Islet precursor cell (in vitro differentiated cells): Measurements from ENCODE around the gene ADAMTSL1.
"Not testable (repeated sequence)": the region's sequence is repeated elsewhere in the genome, so short reads cannot be mapped to it uniquely, and the experiment has no call there.

ENCODE experiments used
- DNase-seq: peaks from one replicate; pipeline ENCODE4 v3.0.0-alpha.2; 2018

The ADAMTSL1 gene

DNA sequence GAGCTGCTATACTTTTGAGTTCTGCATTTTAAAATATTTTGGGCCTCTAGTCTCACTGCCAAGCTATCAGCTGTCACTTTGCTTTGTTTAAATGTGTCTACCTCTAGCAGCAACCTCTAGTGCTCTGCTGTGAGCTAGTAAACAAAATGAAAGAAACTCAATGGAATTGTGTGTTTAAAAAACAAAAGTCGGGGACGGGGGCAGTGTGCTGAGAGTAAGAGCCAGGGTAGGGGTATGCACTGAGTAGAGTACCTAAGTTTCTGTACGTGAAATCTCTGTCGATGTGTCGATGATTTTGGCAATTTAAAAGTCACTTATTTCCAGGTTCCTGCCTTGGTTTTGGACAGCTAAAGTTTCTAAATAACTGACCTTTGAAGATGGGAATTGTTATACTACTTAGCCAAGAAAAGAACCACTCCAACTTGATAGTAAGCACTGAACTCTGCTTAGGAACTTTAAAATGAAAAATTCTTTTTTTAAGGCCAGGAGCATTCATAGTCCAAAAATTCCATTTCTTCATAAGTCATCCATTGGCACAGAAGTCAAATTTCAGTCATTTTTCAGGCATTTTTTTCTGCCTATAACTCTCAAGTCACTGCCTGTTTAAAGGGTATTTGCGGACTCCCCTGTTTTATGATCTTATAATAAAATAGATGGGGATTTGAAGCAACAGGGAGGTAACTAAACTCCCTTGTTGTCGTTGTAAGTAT, 447.6 kb downstream of the ADAMTSL1 start:
- DNase-seq = no peak

DNA sequence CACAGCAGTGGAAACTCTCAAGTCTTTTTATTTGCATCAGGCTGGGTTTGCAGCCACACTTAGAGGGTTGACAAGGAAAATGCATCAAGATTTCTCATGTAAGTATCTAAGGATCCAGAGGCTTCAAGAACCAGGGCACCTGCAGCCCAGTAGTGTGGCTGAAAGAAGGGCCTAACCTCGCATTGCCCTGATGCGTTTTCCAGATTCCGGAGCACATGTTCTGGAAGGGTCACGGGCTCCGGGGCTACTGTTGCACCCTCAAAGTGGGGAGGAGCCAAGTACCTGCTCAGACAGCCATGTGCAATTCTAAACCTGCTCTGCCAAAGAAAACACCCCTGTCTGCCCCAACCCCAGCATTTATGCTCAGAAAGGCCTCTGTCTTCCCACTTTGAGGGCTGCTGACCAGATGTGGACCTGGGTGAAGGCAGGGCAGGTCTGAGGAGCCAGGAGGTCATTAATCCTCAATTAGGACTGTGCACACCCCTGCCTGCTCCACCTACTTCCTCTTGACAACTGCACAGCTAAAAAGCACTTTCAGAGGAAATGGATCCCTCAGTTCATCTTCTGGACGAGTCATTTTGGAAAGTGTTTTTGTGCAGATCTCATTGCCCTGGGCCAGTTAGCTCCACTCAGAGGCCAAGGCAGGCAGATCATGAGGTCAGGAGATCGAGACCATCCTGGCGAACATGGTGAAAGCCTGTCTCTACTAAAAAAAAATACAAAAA, 448.4 kb downstream of the ADAMTSL1 start:
- peak; percentile 48 for DNase-seq

DNA sequence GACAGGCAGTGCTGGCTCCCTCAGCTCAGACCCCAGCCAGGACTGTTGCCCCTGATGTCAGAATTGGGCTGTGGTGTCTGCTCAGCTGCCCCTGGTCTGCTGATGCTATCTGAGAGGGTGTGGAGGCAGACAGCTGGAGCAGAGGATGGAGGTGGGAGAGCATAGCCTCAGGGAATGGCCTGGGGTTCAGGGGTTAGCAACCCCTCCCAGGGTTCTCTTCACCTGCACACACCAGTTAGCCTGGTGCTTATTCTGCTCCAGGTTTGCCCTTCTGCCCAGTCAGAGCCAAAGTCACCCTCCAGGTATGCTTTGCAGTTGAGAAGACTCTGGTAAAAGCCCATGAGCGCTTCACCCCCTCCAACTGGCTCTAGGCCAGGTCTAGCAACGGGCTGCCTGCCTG, 449.2 kb downstream of the ADAMTSL1 start:
- DNase-seq = no peak

DNA sequence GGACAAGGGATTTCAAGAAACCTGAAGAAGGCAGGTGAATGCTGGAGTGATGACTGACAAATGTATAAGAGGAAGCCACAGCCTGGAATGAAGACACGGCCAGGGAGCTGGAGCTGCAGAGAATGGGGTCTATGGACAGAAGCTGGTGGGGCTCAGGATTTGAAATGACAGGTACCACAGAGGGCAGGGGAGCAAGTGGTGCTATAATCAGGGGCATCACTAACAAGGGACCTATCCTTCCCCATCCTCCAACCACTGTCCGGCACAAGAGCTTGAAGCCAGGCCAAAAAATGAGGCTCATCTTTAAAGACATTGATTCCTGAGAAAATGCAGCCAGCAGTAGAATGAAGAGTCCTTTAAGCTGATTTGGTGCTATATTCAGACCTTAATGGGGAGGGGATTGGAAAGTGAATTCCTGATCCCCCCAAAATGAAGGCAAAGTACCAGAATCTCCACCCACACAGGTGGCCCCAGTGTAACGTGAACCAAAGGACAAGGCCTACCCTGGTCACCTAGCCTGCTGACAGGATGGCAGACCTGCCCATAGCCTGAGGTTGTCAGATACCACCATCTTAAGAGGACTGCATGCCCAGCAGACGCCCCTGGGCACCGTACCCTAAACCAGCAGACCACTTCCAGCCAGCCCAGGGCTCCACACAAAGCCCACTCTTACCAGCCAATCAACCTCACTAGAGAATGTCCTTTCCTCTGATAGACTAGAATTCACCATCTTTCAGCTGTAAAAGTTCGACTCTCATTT, 449.9 kb downstream of the ADAMTSL1 start:
- DNase-seq = no peak

DNA sequence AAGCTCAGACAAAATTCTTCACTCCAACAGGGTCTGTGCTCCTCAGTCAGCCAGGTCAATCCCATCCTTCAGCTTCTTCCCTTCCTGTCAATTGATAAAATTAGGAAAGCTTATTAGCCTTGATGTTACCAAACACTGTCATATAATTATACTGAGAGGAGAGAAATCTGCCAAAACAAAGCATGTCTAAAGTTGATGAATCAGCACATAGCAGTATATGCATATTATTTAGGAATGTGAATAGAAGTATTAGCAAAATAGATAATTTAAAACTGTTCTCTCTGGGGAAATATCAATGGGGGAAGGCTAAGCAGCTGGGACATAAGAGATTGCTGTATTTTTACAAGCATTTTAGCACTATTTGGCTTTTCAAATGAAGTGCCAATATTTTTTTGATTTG, 451.9 kb downstream of the ADAMTSL1 start:
- no peak for DNase-seq

DNA sequence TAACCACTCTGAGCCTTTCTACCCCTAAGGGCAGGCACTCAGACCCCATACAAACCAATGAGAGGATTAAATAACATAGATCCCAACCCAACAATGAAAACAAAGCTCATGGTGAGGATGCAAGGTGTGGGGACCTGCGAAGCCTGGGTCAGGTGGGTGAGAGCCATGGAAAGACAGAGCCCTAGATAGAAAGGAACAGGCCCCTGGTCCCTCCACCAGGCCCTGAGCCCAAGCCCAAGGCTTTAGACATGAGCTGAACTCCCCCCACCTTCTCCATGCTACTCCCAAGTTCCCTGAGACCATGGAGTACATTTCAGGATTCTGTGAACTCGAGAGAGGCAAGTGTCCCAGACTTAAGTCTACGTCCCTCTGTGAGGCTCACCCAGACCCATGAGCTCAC, 452.6 kb downstream of the ADAMTSL1 start:
- no peak for DNase-seq

DNA sequence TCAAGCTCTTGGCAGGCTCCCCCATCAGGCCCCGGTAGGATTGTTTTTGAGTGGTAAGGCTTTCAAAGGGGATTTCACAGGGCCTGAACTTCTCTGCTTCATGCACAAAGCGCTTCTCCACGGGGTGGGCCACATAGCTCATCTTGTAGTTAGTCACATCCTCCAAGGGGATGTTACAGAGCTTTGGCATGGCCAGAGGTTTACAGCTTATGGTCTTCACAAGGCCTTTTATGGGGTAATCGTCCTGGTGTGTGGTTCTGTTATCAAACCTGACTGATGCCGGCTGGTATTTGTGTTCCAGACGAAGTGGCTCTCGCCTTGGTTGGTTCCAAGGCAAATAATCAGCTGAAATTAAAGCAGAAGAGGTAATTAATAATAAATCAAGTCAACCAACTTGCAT, 454.8 kb downstream of the ADAMTSL1 start:
- DNase-seq = no peak

DNA sequence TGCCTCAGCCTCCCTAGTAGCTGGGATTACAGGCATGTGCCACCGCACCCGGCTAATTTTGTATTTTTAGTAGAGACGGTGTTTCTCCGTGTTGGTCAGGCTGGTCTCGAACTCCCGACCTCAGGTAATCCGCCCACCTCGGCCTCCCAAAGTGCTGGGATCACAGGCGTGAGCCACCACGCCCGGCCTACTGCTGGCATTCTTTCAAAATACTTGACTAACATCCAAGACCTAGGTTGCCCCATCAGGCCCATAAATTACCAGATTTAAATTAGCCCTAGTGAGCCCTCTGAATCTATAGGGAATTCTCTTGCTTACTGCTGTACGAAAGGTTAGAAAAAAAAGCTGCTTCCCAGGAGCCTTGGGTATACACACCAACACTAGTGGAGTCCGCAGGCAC, 456.7 kb downstream of the ADAMTSL1 start:
- not testable (repeated sequence) for DNase-seq

DNA sequence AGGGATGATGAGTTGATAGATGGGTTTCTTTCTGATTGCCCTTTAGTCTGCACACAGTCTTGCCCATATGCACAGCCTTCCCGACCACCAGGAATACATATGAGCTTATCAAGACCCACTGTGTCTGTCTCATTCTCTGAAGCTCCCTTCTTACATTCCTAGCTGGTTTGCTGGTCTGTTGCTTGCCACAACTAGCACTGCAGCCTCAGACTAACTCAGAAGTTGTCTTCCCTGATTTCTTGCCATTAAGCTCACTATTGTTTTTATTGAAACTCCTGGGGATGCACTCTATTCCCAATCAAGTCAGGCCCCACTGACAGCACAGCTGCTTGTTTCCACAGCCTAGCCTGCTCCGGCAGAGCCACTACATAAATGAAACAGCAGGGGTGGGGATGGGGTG, 461.6 kb downstream of the ADAMTSL1 start:
- no peak for DNase-seq

DNA sequence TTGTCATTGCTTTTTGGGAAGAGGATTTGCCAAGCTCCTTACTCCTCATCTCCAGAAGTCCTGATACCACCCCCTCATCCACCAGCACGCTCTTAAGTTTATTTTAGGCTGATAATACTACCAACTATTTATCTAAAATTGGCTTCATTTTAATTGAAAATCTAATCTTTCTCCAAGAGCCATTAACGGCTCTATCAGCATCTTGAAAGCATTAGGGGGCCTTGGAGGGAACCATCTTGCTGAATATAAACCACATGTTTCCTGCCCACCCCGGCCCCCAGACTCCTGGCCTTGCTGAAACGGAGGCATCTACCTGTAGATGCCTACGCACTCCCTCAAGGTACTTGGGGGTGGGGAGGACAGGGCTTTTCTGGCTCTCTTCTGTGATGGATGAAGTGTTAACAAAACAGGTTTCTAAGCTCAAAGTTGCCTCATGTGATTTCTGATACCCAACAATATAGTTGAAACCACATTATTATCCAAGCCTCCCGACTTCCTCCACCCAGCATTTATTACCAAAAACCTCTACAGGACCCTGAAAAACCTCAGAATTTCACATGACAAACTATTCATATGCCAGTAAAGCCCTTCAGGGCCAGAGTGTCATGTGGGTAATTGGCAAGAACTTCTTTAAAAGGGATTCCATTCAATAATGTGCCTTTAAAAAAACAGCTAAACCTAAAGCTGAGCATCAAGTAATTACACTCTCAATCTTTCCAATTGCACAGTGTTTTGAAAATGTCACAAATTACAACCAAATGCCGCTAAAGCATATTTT, 462.3 kb downstream of the ADAMTSL1 start:
- DNase-seq = no peak

DNA sequence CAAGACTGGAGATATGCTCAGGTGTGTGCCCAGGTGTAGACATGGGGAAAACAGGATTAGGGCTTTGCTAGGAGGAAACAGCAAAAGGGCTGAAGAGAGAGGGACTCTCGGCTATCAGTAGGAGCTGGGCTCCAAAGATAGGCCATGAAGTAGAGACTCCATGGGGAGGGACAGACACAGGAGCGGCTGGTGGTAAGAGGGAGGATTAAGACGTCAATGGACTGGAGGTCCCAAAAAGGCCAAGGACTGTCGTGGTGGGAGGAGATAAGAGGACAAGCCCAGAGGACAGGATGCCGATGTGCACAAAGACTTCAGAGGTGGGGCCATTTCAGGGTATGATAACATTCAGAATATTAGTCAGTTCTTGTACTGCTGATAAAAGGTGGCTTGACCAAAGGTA, 466.0 kb downstream of the ADAMTSL1 start:
- DNase-seq = no peak

DNA sequence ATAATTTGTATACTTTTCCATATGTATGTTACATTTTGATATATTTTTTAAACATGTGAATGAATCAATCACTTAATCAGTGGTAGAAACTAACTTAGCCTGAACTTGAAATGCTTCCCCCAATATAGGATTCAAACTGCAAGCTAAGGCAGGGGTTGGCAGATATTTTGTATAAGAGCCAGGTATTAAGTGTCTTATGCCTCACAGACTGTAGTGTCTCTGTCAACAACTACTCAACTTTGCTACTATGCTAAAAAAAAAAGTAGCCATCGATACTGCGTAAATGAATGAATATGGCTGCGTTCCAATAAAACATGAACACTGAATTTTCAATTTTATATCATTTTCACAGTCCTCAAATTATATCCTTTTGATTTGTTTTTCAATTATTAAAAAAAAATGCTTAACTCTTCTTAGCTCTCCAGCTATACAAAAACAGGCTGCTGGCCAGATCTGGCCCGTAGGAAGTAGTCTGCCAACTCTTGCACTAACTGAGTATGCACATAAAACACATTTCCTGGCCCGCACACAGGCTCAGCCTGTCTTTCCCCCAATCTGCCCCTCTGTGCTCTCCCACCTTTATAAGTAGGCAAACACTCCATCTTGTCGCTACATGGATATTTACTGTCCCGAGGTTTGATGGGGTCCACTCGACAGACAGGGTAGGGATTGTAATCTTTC, 467.2 kb downstream of the ADAMTSL1 start:
- DNase-seq = no peak

DNA sequence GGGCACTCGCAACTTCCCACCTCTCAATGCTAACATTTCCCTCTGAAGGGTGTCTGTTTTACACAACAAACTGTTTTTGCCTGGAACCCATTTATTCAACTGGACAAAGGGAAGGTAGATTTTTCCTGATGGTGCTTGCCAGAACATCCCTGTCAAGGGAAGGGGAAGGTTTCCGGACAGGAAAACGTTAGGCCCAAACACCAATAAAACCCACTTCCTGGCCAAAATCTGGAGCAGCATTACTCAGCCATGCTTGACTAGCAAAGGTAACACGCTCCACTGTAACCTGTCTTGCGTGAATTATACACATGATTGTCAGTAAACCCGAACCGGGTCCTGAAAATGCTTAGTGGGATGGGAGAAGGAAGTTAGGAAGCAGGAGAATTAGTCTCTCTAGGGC, 468.8 kb downstream of the ADAMTSL1 start:
- no peak for DNase-seq

DNA sequence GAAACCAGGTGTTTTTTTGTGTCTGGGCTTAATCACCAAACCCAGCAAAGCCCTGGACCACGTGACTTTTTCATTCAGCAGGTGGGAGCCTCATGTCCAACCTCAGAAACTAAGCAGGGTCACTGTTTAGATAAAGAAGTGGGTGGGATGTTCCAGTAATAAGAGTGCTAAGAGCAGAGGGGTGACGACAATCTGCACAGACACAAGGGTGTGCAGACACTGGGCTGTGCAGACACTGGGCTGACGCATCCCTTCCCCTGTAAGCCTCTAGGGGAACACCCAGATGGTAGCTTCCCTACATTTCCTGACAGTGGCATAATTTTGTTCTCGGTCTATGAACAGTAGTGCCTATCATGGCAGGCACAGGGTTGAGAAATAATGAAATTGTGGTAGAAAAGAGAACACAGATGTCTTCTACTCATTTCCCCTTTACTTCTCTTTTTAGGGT, 474.0 kb downstream of the ADAMTSL1 start:
- no peak for DNase-seq

DNA sequence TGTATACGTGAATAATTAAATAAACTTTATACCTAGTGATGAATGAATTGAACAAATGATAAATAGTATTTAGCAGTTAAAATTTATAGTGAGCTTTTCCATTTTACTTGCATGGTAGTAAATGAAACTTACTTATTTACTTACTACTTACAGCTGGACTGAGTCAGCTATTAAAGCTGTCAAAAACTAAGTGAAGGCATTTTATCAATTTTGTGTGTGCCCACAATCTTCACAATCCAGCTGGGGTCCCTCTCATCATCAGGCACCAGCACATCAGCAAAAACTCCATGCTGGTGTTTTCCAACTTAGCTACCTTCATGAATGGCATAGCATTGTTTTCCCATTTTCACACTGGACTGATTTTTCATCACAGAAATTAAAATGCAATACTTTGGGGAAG, 478.0 kb downstream of the ADAMTSL1 start:
- no peak for DNase-seq

DNA sequence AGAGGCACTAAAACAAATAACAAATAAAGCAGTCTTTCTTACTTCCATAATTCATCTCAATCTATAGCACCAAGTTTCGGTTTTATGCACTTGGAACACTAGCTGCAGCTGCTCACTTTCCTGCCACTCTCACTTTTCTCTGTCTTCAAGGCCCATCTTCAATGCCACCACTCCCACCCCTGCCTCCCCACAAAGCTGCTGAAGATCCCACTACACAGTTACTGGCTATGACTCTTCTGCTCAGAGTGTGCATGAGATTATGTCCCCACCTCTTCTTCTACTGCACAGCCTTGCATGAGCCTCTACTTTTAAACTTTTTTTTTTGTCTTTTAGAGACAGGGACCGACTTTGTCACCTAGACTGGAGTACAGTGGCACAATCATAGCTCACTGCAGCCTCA, 481.7 kb downstream of the ADAMTSL1 start:
- DNase-seq = no peak
